Upper lobe of left lung (tissue), 6 donors: ENCODE measurements around the gene VPS29. TPM values are rescaled to one million over a fixed set of nuclear protein-coding genes. Genes with fewer than 3 reads are reported as not detected.
"Not testable (repeated sequence)": the region's sequence is repeated elsewhere in the genome, so short reads cannot be mapped to it uniquely, and the experiment has no call there.

ENCODE experiments used
- ATAC-seq, 2 donors: fragments of 200-7000 bp; cut with Tn5 transposase; one replicate each; pipeline ENCODE4 v1.9.1; 2022; ENCODE audit warnings: mild to moderate bottlenecking in 2 of 2, moderate library complexity in 2 of 2; ENCODE audit not compliant: low FRiP score in 2 of 2
- DNase-seq, 2 donors: peaks; one replicate each; pipeline ENCODE4 v3.0.0-alpha.2; 2019 to 2020
- H3K27ac ChIP-seq, 4 donors: fragments of 200-600 bp; sonication (generic); one replicate each; pipeline ENCODE4 v1.5.1; 2016 to 2019
- H3K27me3 ChIP-seq, 4 donors: fragments of 200-600 bp; sonication (generic); one replicate each; pipeline ENCODE4 v1.5.1; 2017 to 2019
- H3K36me3 ChIP-seq, 4 donors: fragments of 200-600 bp; sonication (generic); one replicate each; pipeline ENCODE4 v1.5.1; 2016 to 2019
- H3K4me1 ChIP-seq, 4 donors: fragments of 200-600 bp; sonication (generic); one replicate each; pipeline ENCODE4 v1.5.1; 2018 to 2019
- H3K4me3 ChIP-seq, 4 donors: fragments of 200-600 bp; sonication (generic); one replicate each; pipeline ENCODE4 v1.5.1; 2017 to 2019; ENCODE audit warnings: mild to moderate bottlenecking in 2 of 4, moderate library complexity in 1 of 4
- H3K9me3 ChIP-seq, 4 donors: fragments of 200-600 bp; sonication (generic); one replicate each; pipeline ENCODE4 v1.5.1; 2018 to 2019
- CTCF ChIP-seq, 6 experiments: fragments of 450-650 bp in 4 of 6; fragments of 200-600 bp in 2 of 6; sonication (generic) in 2 of 6; IDR thresholded peaks; one replicate each; pipeline ENCODE4 v1.5.1; 2016 to 2019; ENCODE audit warnings: antibody characterized with exemption in 6 of 6
- EP300 ChIP-seq, 4 donors: sonication (generic); formaldehyde crosslinking; IDR thresholded peaks; one replicate each; pipeline ENCODE4 v1.5.1; 2017; ENCODE audit warnings: antibody characterized with exemption in 4 of 4, control low read depth in 2 of 4
- POLR2A ChIP-seq, 4 donors: fragments of 450-650 bp; IDR thresholded peaks; one replicate each; pipeline ENCODE4 v1.5.1; 2016 to 2017; ENCODE audit warnings: antibody characterized with exemption in 4 of 4, mild to moderate bottlenecking in 2 of 4
- POLR2AphosphoS5 ChIP-seq, 2 donors: sonication (generic); formaldehyde crosslinking; IDR thresholded peaks; one replicate each; pipeline ENCODE4 v1.5.1; 2017; ENCODE audit warnings: antibody characterized with exemption in 2 of 2
- WGBS, 2 donors: methylation state at CpG; one replicate each; pipeline ENCODE4 v1.1.5; 2017 to 2018; 5-methylcytosine and 5-hydroxymethylcytosine counted together
- total RNA-seq, 6 donors: library from RNA; depleted of rRNA in 4 of 6; stranded (reverse); fragments of >200 nt in 4 of 6; gene quantifications; one replicate each; pipeline versions ENCODE4 v1.1.0 to v1.2.1, GENCODE V29; 2016 to 2021
- donor health status: DM: no; HTN: no; CAD: no; lungs with moderate emphysema.
- donor health status: DM: no; HTN: yes; CAD: no; lungs with severe emphysema.

The VPS29 gene
- total RNA-seq, 6 donors from 2014 or later, result 29.9 to 102 (median 86.7) TPM

- ATAC-seq, result no peak
- Histone ChIP-seq H3K27me3 (no peaks in the 10 kb centered on the region), H3K4me1 (peaks cover 18 to 28% (median 21%) of the 10 kb centered on the region in 4 donors), H3K9me3 (no peaks in the 10 kb centered on the region), H3K27ac (no peak overlapping the region), H3K4me3 (no peak overlapping the region), H3K36me3 (peaks cover 0 to 44% (median 11%) of the 10 kb centered on the region in 4 donors)
- TF ChIP-seq CTCF (IDR thresholded peaks at IDR 0.05), result no peak
- no peak for TF ChIP-seq POLR2AphosphoS5 (IDR thresholded peaks at IDR 0.05)
- TF ChIP-seq EP300 (IDR thresholded peaks at IDR 0.05), result no peak
- no peak for TF ChIP-seq POLR2A (IDR thresholded peaks at IDR 0.05)
- 92 to 96% methylated on average over 2 of the region's 2 CpGs for WGBS, 2 donors
- DNase-seq, result no peak
Measured at GRCh38 chr12:110465024-110465423, 36.9 kb downstream of the VPS29 start.

DNA sequence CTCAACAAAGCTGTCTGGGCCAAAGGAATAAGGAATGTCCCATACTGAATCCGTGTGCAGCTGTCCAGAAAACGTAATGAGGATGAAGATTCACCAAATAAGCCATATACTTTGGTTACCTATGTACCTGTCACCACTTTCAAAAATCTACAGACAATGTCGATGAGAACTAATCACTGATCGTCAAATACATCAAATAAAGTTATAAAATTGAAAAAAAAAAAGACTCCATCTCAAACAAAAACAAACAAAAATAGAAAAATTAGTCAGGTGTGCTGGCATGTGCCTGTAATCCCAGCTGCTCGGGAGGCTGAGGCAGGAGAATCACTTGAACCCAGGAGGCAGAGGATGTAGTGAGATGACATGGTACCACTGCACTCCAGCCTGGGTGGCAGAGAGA, 40.7 kb downstream of the VPS29 start:
- Histone ChIP-seq H3K4me1 (peaks cover 0 to 16% (median 2%) of the 10 kb centered on the region in 4 donors), H3K36me3 (peaks cover 0 to 64% (median 16%) of the 10 kb centered on the region in 4 donors)
- not testable (repeated sequence) for H3K9me3 ChIP-seq, H3K27me3 ChIP-seq, H3K27ac ChIP-seq, ATAC-seq, DNase-seq, H3K4me3 ChIP-seq
- WGBS, 2 donors, result 86 to 92% methylated on average over 5 of the region's 5 CpGs

DNA sequence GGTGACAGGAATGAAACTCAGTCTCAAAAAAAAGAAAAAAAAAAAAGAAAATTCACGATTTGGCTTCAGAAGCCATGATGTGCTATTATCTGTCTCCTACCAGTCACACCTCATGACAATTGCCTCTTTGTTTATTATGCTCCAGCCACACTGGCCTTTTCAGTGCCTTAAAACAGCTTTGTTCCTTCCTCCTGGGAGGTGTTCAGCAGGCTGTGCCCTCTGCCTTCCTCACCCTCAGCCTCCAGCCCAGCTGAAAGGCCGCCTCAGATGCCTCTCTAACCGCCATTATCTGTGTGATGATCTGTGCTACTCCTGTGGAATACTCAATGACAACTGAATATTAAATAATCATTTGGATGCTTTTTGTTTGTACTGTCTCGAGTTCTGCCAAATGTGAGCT, 43.2 kb downstream of the VPS29 start:
- no peak for ATAC-seq
- no peaks in the 10 kb centered on the region for H3K27me3 ChIP-seq
- no peak for DNase-seq
- TF ChIP-seq EP300 (IDR thresholded peaks at IDR 0.05), result no peak
- TF ChIP-seq POLR2AphosphoS5 (IDR thresholded peaks at IDR 0.05), result no peak
- no peak for TF ChIP-seq POLR2A (IDR thresholded peaks at IDR 0.05)
- no peak for TF ChIP-seq CTCF (IDR thresholded peaks at IDR 0.05)
- WGBS, 2 donors, result 94 to 97% methylated on average over 4 of the region's 4 CpGs
- no peaks in the 10 kb centered on the region for H3K9me3 ChIP-seq
- H3K27ac ChIP-seq, result no peak overlapping the region
- H3K36me3 ChIP-seq, result peaks cover 0 to 67% (median 11%) of the 10 kb centered on the region in 4 donors
- H3K4me1 ChIP-seq, result peaks cover 0 to 26% (median 5%) of the 10 kb centered on the region in 4 donors
- H3K4me3 ChIP-seq, result no peak overlapping the region

DNA sequence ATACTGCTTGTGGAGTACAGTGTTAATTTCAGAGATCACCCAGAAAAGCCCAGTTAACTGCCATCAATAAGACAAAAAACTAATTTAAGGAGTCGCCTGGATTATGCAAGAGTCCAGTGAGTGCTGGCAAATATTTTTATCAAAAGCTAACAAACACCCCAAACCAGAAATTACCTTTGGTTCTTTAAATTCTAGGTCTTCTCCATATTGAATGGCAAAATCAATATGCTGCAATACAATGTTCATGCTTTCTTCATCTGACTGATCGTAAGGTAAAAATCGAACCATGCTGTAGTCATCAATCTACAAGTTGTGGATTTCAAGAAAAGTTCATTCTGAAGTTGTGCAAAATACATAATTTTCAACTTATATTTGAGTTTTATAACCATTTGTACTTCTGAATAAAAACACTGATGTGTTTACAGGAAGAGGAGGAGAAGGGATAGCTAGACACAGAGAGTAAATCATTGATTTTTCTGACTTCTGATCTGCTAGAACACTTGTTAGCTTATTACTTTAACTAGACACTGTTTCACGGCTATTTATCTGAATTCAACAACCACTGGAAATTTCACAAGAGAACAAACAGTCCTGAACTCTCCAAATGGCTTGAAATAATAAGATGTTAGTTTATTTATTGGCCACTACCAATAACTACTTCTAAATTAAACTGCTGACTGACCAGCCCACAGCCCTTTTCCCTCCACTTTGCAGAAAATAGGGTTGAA, 48.2 kb downstream of the VPS29 start:
- no peak overlapping the region for H3K27ac ChIP-seq
- DNase-seq (no peak), ATAC-seq (no peak)
- peaks cover 4 to 38% (median 11%) of the 10 kb centered on the region in 4 donors for H3K4me1 ChIP-seq
- no peak for TF ChIP-seq POLR2AphosphoS5 (IDR thresholded peaks at IDR 0.05)
- no peak for TF ChIP-seq EP300 (IDR thresholded peaks at IDR 0.05)
- H3K36me3 ChIP-seq, result peaks cover 3 to 38% (median 4%) of the 10 kb centered on the region in 4 donors
- H3K4me3 ChIP-seq, result no peak overlapping the region
- WGBS, 2 donors, result 72 to 89% methylated on average over 4 of the region's 4 CpGs
- H3K27me3 ChIP-seq, result no peaks in the 10 kb centered on the region
- H3K9me3 ChIP-seq, result no peaks in the 10 kb centered on the region

GRCh38 chr12:110451263-110451662, 50.6 kb downstream of the VPS29 start:
- Histone ChIP-seq H3K36me3 (peaks cover 0 to 34% (median 3%) of the 10 kb centered on the region in 4 donors), H3K27me3 (no peaks in the 10 kb centered on the region), H3K9me3 (no peaks in the 10 kb centered on the region), H3K27ac (peak overlapping the region in 1 of 4 donors; percentile 43), H3K4me1 (peaks cover 19 to 47% (median 26%) of the 10 kb centered on the region in 4 donors), H3K4me3 (no peak overlapping the region)
- ATAC-seq, result no peak
- no peak for DNase-seq
- TF ChIP-seq CTCF (IDR thresholded peaks at IDR 0.05) (no peak), POLR2AphosphoS5 (IDR thresholded peaks at IDR 0.05) (no peak), POLR2A (IDR thresholded peaks at IDR 0.05) (no peak), EP300 (IDR thresholded peaks at IDR 0.05) (no peak)
- WGBS, 2 donors, result 57 to 75% methylated on average over 1 of the region's 1 CpG
